RPMI7951 (cell line): ENCODE data around the gene TMEM143. TPM values are rescaled to one million over a fixed set of nuclear protein-coding genes. Genes with fewer than 3 reads are reported as not detected.
A peak's percentile ranks its signal among the peaks of the same experiment; 100 is the strongest.
"Not testable (repeated sequence)": the region's sequence is repeated elsewhere in the genome, so short reads cannot be mapped to it uniquely, and the experiment has no call there.

Experiments used
- DNase-seq: peaks from one replicate; pipeline ENCODE4 v3.0.0-alpha.2; 2012; ENCODE audit warnings: low read depth
- total RNA-seq: library from RNA; depleted of rRNA; stranded (reverse); fragments of >200 nt; shearing (Covaris generic); gene quantifications from 2 replicates; pipeline ENCODE4 v1.2.3, GENCODE V29; 2014; rRNA removed

TMEM143 gene
- total RNA-seq, 1 experiment from 2014 or later: 4.4 TPM

- no peak for DNase-seq
Measured at GRCh38 chr19:48296963-48297734, 66.6 kb downstream of the TMEM143 start.

- no peak for DNase-seq
Measured at GRCh38 chr19:48295458-48295857, 68.3 kb downstream of the TMEM143 start.

GRCh38 chr19:48292798-48293197 lies 70.9 kb downstream of the TMEM143 start:
- peak; percentile 82 for DNase-seq

GRCh38 chr19:48291489-48291815 lies 72.3 kb downstream of the TMEM143 start:
- not testable (repeated sequence) for DNase-seq

GRCh38 chr19:48290771-48291488 lies 72.8 kb downstream of the TMEM143 start:
- peak; percentile 70 for DNase-seq

- peak; percentile 33 for DNase-seq
Measured at GRCh38 chr19:48290401-48290770, 73.4 kb downstream of the TMEM143 start.

GRCh38 chr19:48287748-48288147 lies 76.0 kb downstream of the TMEM143 start:
- no peak for DNase-seq

- no peak for DNase-seq
Measured at GRCh38 chr19:48284896-48285295, 78.8 kb downstream of the TMEM143 start.

- no peak for DNase-seq
Measured at GRCh38 chr19:48283908-48284307, 79.8 kb downstream of the TMEM143 start.

Other genes starting within 250 kb of the TMEM143 start
- 44.0 and 54.3 TPM in 2 replicates for gene LIG1, start 193.6 kb downstream of the TMEM143 start, total RNA-seq
- 1.4 and 2.1 TPM in 2 replicates for gene ZSWIM9, start 193.3 kb downstream of the TMEM143 start, total RNA-seq
- gene CARD8, start 108.0 kb downstream of the TMEM143 start, total RNA-seq: 27.2 and 28.1 TPM in 2 replicates
- gene ZNF114, start 93.9 kb downstream of the TMEM143 start, total RNA-seq: 0.24 and 0.49 TPM in 2 replicates
- gene EMP3, start 38.4 kb downstream of the TMEM143 start, total RNA-seq: 246 and 286 TPM in 2 replicates
- gene SYNGR4, start 427 bp upstream of the TMEM143 start, total RNA-seq: not detected in 2 replicates
- 153 and 156 TPM in 2 replicates for gene KDELR1, start 27.6 kb upstream of the TMEM143 start, total RNA-seq
- 0.60 and 0.68 TPM in 2 replicates for gene GRIN2D, start 29.7 kb upstream of the TMEM143 start, total RNA-seq
- 28.2 and 38.0 TPM in 2 replicates for gene GRWD1, start 82.0 kb upstream of the TMEM143 start, total RNA-seq
- 0.48 and 1.1 TPM in 2 replicates for gene KCNJ14, start 91.6 kb upstream of the TMEM143 start, total RNA-seq
- 39.0 and 74.3 TPM in 2 replicates for gene CYTH2, start 105.4 kb upstream of the TMEM143 start, total RNA-seq
- not detected in 2 replicates for gene LMTK3, start 147.9 kb upstream of the TMEM143 start, total RNA-seq
- 0.39 TPM in 1 of 2 replicates, not detected in the other for gene SULT2B1, start 188.2 kb upstream of the TMEM143 start, total RNA-seq
- not detected in 2 replicates for gene SPACA4, start 242.8 kb upstream of the TMEM143 start, total RNA-seq